H1 (cell line): ENCODE results near the gene CYP4A22. TPM values are rescaled to one million over a fixed set of nuclear protein-coding genes. Genes with fewer than 3 reads are reported as not detected.

Experiments
- CTCF ChIA-PET: fragments of 300-600 bp; sonication (Branson Sonifier 250); formaldehyde crosslinking; loops from one replicate; lab custom pipeline; 2021; ENCODE audit not compliant: partially characterized antibody; lab: Charles Lee
- POLR2A ChIA-PET: fragments of 300-600 bp; sonication (Branson Sonifier 250); formaldehyde crosslinking; loops from one replicate; lab custom pipeline; 2021; ENCODE audit warnings: inconsistent platforms; ENCODE audit not compliant: partially characterized antibody; lab: Charles Lee
- DNase-seq, 2 experiments: peaks; one replicate each; pipeline versions ENCODE4 v3.0.0 to v3.0.0-alpha.2; 2010 to 2022; ENCODE audit warnings: low spot score in 2 of 2, low read depth in 1 of 2, mixed read lengths in 1 of 2
- FAIRE-seq: peaks from 2 replicates; lab custom pipeline; 2011; peaks lifted over from hg19 to GRCh38; lab: Jason Lieb, UNC
- H2AFZ ChIP-seq: 2 replicates; pipeline ENCODE4 v1.8.1; 2012; ENCODE audit warnings: low read length, inconsistent platforms
- H2AK5ac ChIP-seq: 2 replicates; pipeline ENCODE4 v1.6.1; 2013; ENCODE audit warnings: low read depth, low read length
- H2BK120ac ChIP-seq: replicated peaks from 2 replicates; pipeline ENCODE3; 2013; ENCODE audit warnings: low read depth, low read length, inconsistent platforms
- H2BK12ac ChIP-seq: 2 replicates; pipeline ENCODE4 v1.6.1; 2013; ENCODE audit warnings: low read depth, low read length
- H2BK15ac ChIP-seq: 2 replicates; pipeline ENCODE4 v1.6.1; 2013; ENCODE audit warnings: low read length
- H2BK20ac ChIP-seq: 2 replicates; pipeline ENCODE4 v1.6.1; 2013; ENCODE audit warnings: low read length
- H2BK5ac ChIP-seq: 2 replicates; pipeline ENCODE4 v1.6.1; 2013; ENCODE audit warnings: low read depth, low read length
- H3K14ac ChIP-seq: 2 replicates; pipeline ENCODE4 v1.6.1; 2013; ENCODE audit warnings: inconsistent platforms; ENCODE audit not compliant: insufficient read length
- H3K18ac ChIP-seq: 2 replicates; pipeline ENCODE4 v1.6.1; 2013; ENCODE audit warnings: low read length; ENCODE audit errors: extremely low read depth
- H3K23ac ChIP-seq: 2 replicates; pipeline ENCODE4 v1.6.1; 2013; ENCODE audit warnings: inconsistent platforms; ENCODE audit not compliant: insufficient read length
- H3K23me2 ChIP-seq: 2 replicates; pipeline ENCODE4 v1.6.1; 2013; ENCODE audit warnings: low read depth, low read length
- H3K27ac ChIP-seq: 2 replicates; pipeline ENCODE4 v1.6.1; 2011; ENCODE audit warnings: low read depth, low read length, inconsistent platforms
- H3K27me3 ChIP-seq, 4 experiments: replicated peaks in 1 of 4; 1 replicate in 1 of 4; 2 replicates in 3 of 4; pipeline versions ENCODE4 v1.6.1 to v1.8.1; 2011 to 2013; ENCODE audit warnings: low read length in 3 of 4, mild to moderate bottlenecking in 3 of 4, inconsistent platforms in 2 of 4, mixed read lengths in 2 of 4, moderate library complexity in 1 of 4; ENCODE audit not compliant: control insufficient read depth in 3 of 4, insufficient read depth in 3 of 4; ENCODE audit errors: extremely low read depth in 1 of 4
- H3K36me3 ChIP-seq, 4 experiments: 2 replicates each; pipeline versions ENCODE4 v1.6.1 to v1.8.1; 2011 to 2013; ENCODE audit warnings: mild to moderate bottlenecking in 4 of 4, low read length in 3 of 4, moderate library complexity in 2 of 4, control low read depth in 1 of 4, inconsistent platforms in 1 of 4; ENCODE audit not compliant: insufficient read depth in 4 of 4, control insufficient read depth in 2 of 4
- H3K4ac ChIP-seq: replicated peaks from 2 replicates; pipeline ENCODE3; 2013; ENCODE audit warnings: low read length, low read depth, mixed read lengths, inconsistent platforms; ENCODE audit not compliant: insufficient read length
- H3K4me1 ChIP-seq, 4 experiments: replicated peaks in 1 of 4; 1 replicate in 1 of 4; 2 replicates in 3 of 4; pipeline versions ENCODE4 v1.6.1 to v1.8.1; 2011 to 2013; ENCODE audit warnings: low read length in 3 of 4, inconsistent platforms in 2 of 4, mixed read lengths in 1 of 4; ENCODE audit not compliant: insufficient read depth in 4 of 4, control insufficient read depth in 3 of 4
- H3K4me2 ChIP-seq, 2 experiments: 2 replicates each; pipeline versions ENCODE4 v1.6.1 to v1.8.1; 2011 to 2013; ENCODE audit warnings: low read depth in 2 of 2, low read length in 2 of 2, control low read depth in 1 of 2, inconsistent platforms in 1 of 2, mild to moderate bottlenecking in 1 of 2; ENCODE audit not compliant: insufficient read depth in 1 of 2
- H3K4me3 ChIP-seq, 4 experiments: fragments of 200-600, 300-600 bp in 1 of 4; sonication (generic), shearing (Covaris generic), sonication (Bioruptor Twin) in 1 of 4; 2 replicates each; pipeline versions ENCODE4 v1.5.1 to v1.8.1; 2011 to 2016; ENCODE audit warnings: low read length in 4 of 4, low read depth in 3 of 4, control low read depth in 2 of 4, inconsistent platforms in 2 of 4, mild to moderate bottlenecking in 2 of 4, mixed read lengths in 1 of 4, moderate library complexity in 1 of 4; ENCODE audit not compliant: insufficient read depth in 2 of 4; ENCODE audit errors: extremely low read depth in 1 of 4
- H3K56ac ChIP-seq: replicated peaks from 2 replicates; pipeline ENCODE3; 2013; ENCODE audit warnings: low read depth, mild to moderate bottlenecking, mixed read lengths, low read length, inconsistent platforms; ENCODE audit not compliant: insufficient read length
- H3K79me1 ChIP-seq: 2 replicates; pipeline ENCODE4 v1.6.1; 2013; ENCODE audit warnings: low read depth, low read length, control low read depth
- H3K79me2 ChIP-seq, 2 experiments: 2 replicates each; pipeline versions ENCODE4 v1.6.1 to v1.8.1; 2012 to 2013; ENCODE audit warnings: low read length in 2 of 2, mild to moderate bottlenecking in 2 of 2, inconsistent platforms in 1 of 2; ENCODE audit not compliant: insufficient read depth in 2 of 2, control insufficient read depth in 1 of 2
- H3K9ac ChIP-seq, 4 experiments: replicated peaks in 1 of 4; 1 replicate in 1 of 4; 2 replicates in 3 of 4; pipeline versions ENCODE4 v1.6.1 to v1.8.1; 2011 to 2013; ENCODE audit warnings: low read depth in 3 of 4, low read length in 3 of 4, control low read depth in 2 of 4, mild to moderate bottlenecking in 2 of 4, moderate library complexity in 2 of 4, inconsistent platforms in 1 of 4; ENCODE audit errors: extremely low read depth in 1 of 4
- H3K9me3 ChIP-seq, 2 experiments: 2 replicates each; pipeline versions ENCODE4 v1.6.1 to v1.8.1; 2012 to 2013; ENCODE audit warnings: mild to moderate bottlenecking in 2 of 2, moderate library complexity in 2 of 2, control low read depth in 1 of 2, inconsistent platforms in 1 of 2, low read depth in 1 of 2, low read length in 1 of 2, mixed read lengths in 1 of 2; ENCODE audit not compliant: insufficient read depth in 2 of 2
- H4K20me1 ChIP-seq, 2 experiments: replicated peaks in 1 of 2; 2 replicates each; pipeline versions ENCODE3 to v1.8.1; 2011 to 2013; ENCODE audit warnings: inconsistent platforms in 2 of 2, low read length in 2 of 2, mild to moderate bottlenecking in 1 of 2; ENCODE audit not compliant: insufficient read depth in 2 of 2, control insufficient read depth in 1 of 2
- H4K5ac ChIP-seq: 2 replicates; pipeline ENCODE4 v1.6.1; 2013; ENCODE audit warnings: low read length, low read depth, mixed read lengths, inconsistent platforms; ENCODE audit not compliant: insufficient read length
- H4K8ac ChIP-seq: 2 replicates; pipeline ENCODE4 v1.8.0; 2013; ENCODE audit warnings: mild to moderate bottlenecking, moderate library complexity, low read length, inconsistent platforms; ENCODE audit not compliant: insufficient read depth; ENCODE audit errors: extremely low read depth
- H4K91ac ChIP-seq: replicated peaks from 2 replicates; pipeline ENCODE3; 2013; ENCODE audit warnings: low read length, mixed read lengths, inconsistent platforms; ENCODE audit not compliant: insufficient read length
- ATF2 ChIP-seq: IDR thresholded peaks from 2 replicates; pipeline ENCODE4 v1.6.1; 2012; ENCODE audit warnings: low read length, inconsistent platforms
- CHD2 ChIP-seq: IDR thresholded peaks from 2 replicates; pipeline ENCODE4 v1.6.1; 2012; ENCODE audit warnings: low read length, improper control_type of control experiment
- EZH2 ChIP-seq: fragments of 200-600 bp; sonication (generic); IDR thresholded peaks from 2 replicates; pipeline ENCODE4 v1.7.1; 2012; ENCODE audit warnings: low read depth, mild to moderate bottlenecking, moderate library complexity, low read length, inconsistent platforms; ENCODE audit not compliant: severe bottlenecking
- FOSL1 ChIP-seq: IDR thresholded peaks from 2 replicates; pipeline ENCODE4 v1.6.1; 2011; ENCODE audit warnings: mild to moderate bottlenecking, low read depth, low read length, moderate library complexity; ENCODE audit not compliant: insufficient read depth
- HDAC2 ChIP-seq, 2 experiments: fragments of 300-600 bp in 1 of 2; sonication (generic) in 1 of 2; IDR thresholded peaks; 2 replicates each; pipeline ENCODE4 v1.6.1; 2011 to 2012; ENCODE audit warnings: low read depth in 2 of 2, low read length in 2 of 2, mild to moderate bottlenecking in 2 of 2, moderate library complexity in 2 of 2, borderline replicate concordance in 1 of 2, inconsistent platforms in 1 of 2
- KDM4A ChIP-seq: IDR thresholded peaks from one replicate; pipeline ENCODE4 v1.7.1; 2012; ENCODE audit warnings: low read depth, mild to moderate bottlenecking, moderate library complexity, low read length, inconsistent platforms; ENCODE audit not compliant: severe bottlenecking
- NRF1 ChIP-seq: IDR thresholded peaks from 2 replicates; pipeline ENCODE4 v1.6.1; 2011; ENCODE audit warnings: mild to moderate bottlenecking, low read depth, low read length, improper control_type of control experiment
- RNF2 ChIP-seq: fragments of 200-900, 300-1000 bp; sonication (generic); IDR thresholded peaks from 2 replicates; pipeline ENCODE4 v1.7.1; 2016; ENCODE audit warnings: borderline replicate concordance, low read depth, mild to moderate bottlenecking, antibody characterized with exemption, low read length; ENCODE audit not compliant: poor library complexity, severe bottlenecking; ENCODE audit errors: missing control alignments
- SIX5 ChIP-seq: IDR thresholded peaks from 2 replicates; pipeline ENCODE4 v1.6.1; 2011; ENCODE audit warnings: mild to moderate bottlenecking, low read depth, low read length
- SP1 ChIP-seq: IDR thresholded peaks from 2 replicates; pipeline ENCODE4 v1.6.1; 2011; ENCODE audit warnings: low read depth, low read length
- TEAD4 ChIP-seq: IDR thresholded peaks from 2 replicates; pipeline ENCODE4 v1.6.1; 2012; ENCODE audit warnings: low read depth, low read length, inconsistent platforms, mixed read lengths
- WGBS, 2 experiments: shearing (Covaris generic) in 1 of 2; methylation state at CpG; one replicate each; pipeline versions ENCODE4 v1.1.6 to v1.1.7; 2013 to 2015; ENCODE audit warnings: low lambda C conversion rate in 2 of 2, mixed read lengths in 2 of 2, inconsistent platforms in 1 of 2, low coverage in 1 of 2, missing lambda C conversion rate in 1 of 2; ENCODE audit not compliant: insufficient replicate concordance in 2 of 2, insufficient coverage in 1 of 2, insufficient read length in 1 of 2; ENCODE audit errors: extremely low coverage in 1 of 2, missing lambda C conversion rate in 1 of 2; 5-methylcytosine and 5-hydroxymethylcytosine counted together
- polyA plus RNA-seq, 7 experiments: library from polyadenylated mRNA; depleted of rRNA in 3 of 7; stranded (reverse) in 5 of 7; unstranded in 2 of 7; fragments of >200 nt in 5 of 7; fragments of 200-250 nt in 2 of 7; gene quantifications; 1 replicate in 5 of 7; 2 replicates in 1 of 7; 4 replicates in 1 of 7; pipeline versions ENCODE4 v1.2.1 to v1.2.3, GENCODE V29; 2011 to 2013; ENCODE audit warnings: missing spikeins in 2 of 7, mixed read lengths in 2 of 7
- total RNA-seq: library from RNA; stranded (reverse); fragmentation: NEBNext Ultra II Directional; extraction: Animal tissue kit (Norgen Biotek cat#: 25700); gene quantifications from 2 replicates; pipeline ENCODE4 v1.2.1, GENCODE V29; 2021

CYP4A22 gene
- total and polyA plus RNA-seq, 2 of the 8 experiments (the other 6 are each of a cell fraction or from before 2014, with no cell fraction given) = not detected

GRCh38 chr1:47190509-47190855 lies 53.2 kb downstream of the CYP4A22 start:
- WGBS, 2 experiments = 76% methylated on average over 5 of the region's 5 CpGs; no CpG with 5 or more reads in 1 of the 2 experiments
- no peak overlapping the region for H2BK20ac ChIP-seq
- no peak for FAIRE-seq
- H2AFZ ChIP-seq = no peak overlapping the region
- H3K9me3 ChIP-seq = no peaks in the 10 kb centered on the region
- no peak overlapping the region for H2BK120ac ChIP-seq
- H3K27ac ChIP-seq = no peak overlapping the region
- H2BK15ac ChIP-seq = no peak overlapping the region
- H3K4me3 ChIP-seq = no peak overlapping the region
- no peak overlapping the region for H3K56ac ChIP-seq
- H3K23me2 ChIP-seq = no peaks in the 10 kb centered on the region; the same call in 1 of the 2 replicates
- no peak overlapping the region for H3K9ac ChIP-seq
- no peak overlapping the region for H4K5ac ChIP-seq
- DNase-seq = no peak
- peaks cover 5 to 22% (median 12%) of the 10 kb centered on the region in 4 experiments for H3K4me1 ChIP-seq
- no peaks in the 10 kb centered on the region for H3K36me3 ChIP-seq
- H3K18ac ChIP-seq = no peak overlapping the region
- no peaks in the 10 kb centered on the region for H3K79me1 ChIP-seq
- no peak overlapping the region for H2BK5ac ChIP-seq
- H4K20me1 ChIP-seq = no peaks in the 10 kb centered on the region
- no peak overlapping the region for H3K4me2 ChIP-seq
- peaks cover 0 to 17% (median 11%) of the 10 kb centered on the region in 4 experiments; a peak in 3 of 7 replicates for H3K27me3 ChIP-seq
- H2BK12ac ChIP-seq = 0 out of 2 replicates have a peak overlapping the region, but pooled peaks have one; percentile 39
- no peak overlapping the region for H3K14ac ChIP-seq
- H3K23ac ChIP-seq = no peak overlapping the region
- CTCF ChIA-PET = interaction anchor here (1.1 to 14.2 kb wide), 8 partner anchors 11 to 234 kb away, joined by 3 to 207 read pairs (median 11); no protein-coding TSS in a partner anchor
- H4K8ac ChIP-seq = no peak overlapping the region
- H2AK5ac ChIP-seq = no peak overlapping the region
- no peak overlapping the region for H3K4ac ChIP-seq
- POLR2A ChIA-PET = interaction anchor here (1.5 kb wide), 1 partner anchor 10 kb away, joined by 3 read pairs; no protein-coding TSS in a partner anchor
- H3K79me2 ChIP-seq = no peaks in the 10 kb centered on the region
- H4K91ac ChIP-seq = no peak overlapping the region
- TF ChIP-seq CHD2 = no peak
- TF ChIP-seq HDAC2 (IDR thresholded peaks at IDR 0.05; ENCODE audit: borderline replicate concordance in 1 of 2, low read depth in 2 of 2, low read length in 2 of 2) = no peak
- no peak for TF ChIP-seq KDM4A
- TF ChIP-seq RNF2 = no peak
- no peak for TF ChIP-seq ATF2
- no peak for TF ChIP-seq SP1
- TF ChIP-seq NRF1 = no peak
- TF ChIP-seq FOSL1 = no peak
- TF ChIP-seq EZH2 = no peak
- no peak for TF ChIP-seq SIX5
- no peak for TF ChIP-seq TEAD4
